H1 (cell line): ENCODE data around the gene C1orf116. TPM values are rescaled to one million over a fixed set of nuclear protein-coding genes. Genes with fewer than 3 reads are reported as not detected.

Source experiments
- CTCF ChIA-PET: fragments of 300-600 bp; sonication (Branson Sonifier 250); formaldehyde crosslinking; loops from one replicate; lab custom pipeline; 2021; ENCODE audit not compliant: partially characterized antibody; lab: Charles Lee
- POLR2A ChIA-PET: fragments of 300-600 bp; sonication (Branson Sonifier 250); formaldehyde crosslinking; loops from one replicate; lab custom pipeline; 2021; ENCODE audit warnings: inconsistent platforms; ENCODE audit not compliant: partially characterized antibody; lab: Charles Lee
- DNase-seq, 2 experiments: peaks; one replicate each; pipeline versions ENCODE4 v3.0.0 to v3.0.0-alpha.2; 2010 to 2022; ENCODE audit warnings: low spot score in 2 of 2, low read depth in 1 of 2, mixed read lengths in 1 of 2
- FAIRE-seq: peaks from 2 replicates; lab custom pipeline; 2011; peaks lifted over from hg19 to GRCh38; lab: Jason Lieb, UNC
- H2AFZ ChIP-seq: 2 replicates; pipeline ENCODE4 v1.8.1; 2012; ENCODE audit warnings: low read length, inconsistent platforms
- H2AK5ac ChIP-seq: 2 replicates; pipeline ENCODE4 v1.6.1; 2013; ENCODE audit warnings: low read depth, low read length
- H2BK120ac ChIP-seq: replicated peaks from 2 replicates; pipeline ENCODE3; 2013; ENCODE audit warnings: low read depth, low read length, inconsistent platforms
- H2BK12ac ChIP-seq: 2 replicates; pipeline ENCODE4 v1.6.1; 2013; ENCODE audit warnings: low read depth, low read length
- H2BK15ac ChIP-seq: 2 replicates; pipeline ENCODE4 v1.6.1; 2013; ENCODE audit warnings: low read length
- H2BK20ac ChIP-seq: 2 replicates; pipeline ENCODE4 v1.6.1; 2013; ENCODE audit warnings: low read length
- H2BK5ac ChIP-seq: 2 replicates; pipeline ENCODE4 v1.6.1; 2013; ENCODE audit warnings: low read depth, low read length
- H3K14ac ChIP-seq: 2 replicates; pipeline ENCODE4 v1.6.1; 2013; ENCODE audit warnings: inconsistent platforms; ENCODE audit not compliant: insufficient read length
- H3K18ac ChIP-seq: 2 replicates; pipeline ENCODE4 v1.6.1; 2013; ENCODE audit warnings: low read length; ENCODE audit errors: extremely low read depth
- H3K23ac ChIP-seq: 2 replicates; pipeline ENCODE4 v1.6.1; 2013; ENCODE audit warnings: inconsistent platforms; ENCODE audit not compliant: insufficient read length
- H3K23me2 ChIP-seq: 2 replicates; pipeline ENCODE4 v1.6.1; 2013; ENCODE audit warnings: low read depth, low read length
- H3K27ac ChIP-seq: 2 replicates; pipeline ENCODE4 v1.6.1; 2011; ENCODE audit warnings: low read depth, low read length, inconsistent platforms
- H3K27me3 ChIP-seq, 4 experiments: replicated peaks in 1 of 4; 1 replicate in 1 of 4; 2 replicates in 3 of 4; pipeline versions ENCODE4 v1.6.1 to v1.8.1; 2011 to 2013; ENCODE audit warnings: low read length in 3 of 4, mild to moderate bottlenecking in 3 of 4, inconsistent platforms in 2 of 4, mixed read lengths in 2 of 4, moderate library complexity in 1 of 4; ENCODE audit not compliant: control insufficient read depth in 3 of 4, insufficient read depth in 3 of 4; ENCODE audit errors: extremely low read depth in 1 of 4
- H3K36me3 ChIP-seq, 4 experiments: 2 replicates each; pipeline versions ENCODE4 v1.6.1 to v1.8.1; 2011 to 2013; ENCODE audit warnings: mild to moderate bottlenecking in 4 of 4, low read length in 3 of 4, moderate library complexity in 2 of 4, control low read depth in 1 of 4, inconsistent platforms in 1 of 4; ENCODE audit not compliant: insufficient read depth in 4 of 4, control insufficient read depth in 2 of 4
- H3K4ac ChIP-seq: replicated peaks from 2 replicates; pipeline ENCODE3; 2013; ENCODE audit warnings: low read length, low read depth, mixed read lengths, inconsistent platforms; ENCODE audit not compliant: insufficient read length
- H3K4me1 ChIP-seq, 4 experiments: replicated peaks in 1 of 4; 1 replicate in 1 of 4; 2 replicates in 3 of 4; pipeline versions ENCODE4 v1.6.1 to v1.8.1; 2011 to 2013; ENCODE audit warnings: low read length in 3 of 4, inconsistent platforms in 2 of 4, mixed read lengths in 1 of 4; ENCODE audit not compliant: insufficient read depth in 4 of 4, control insufficient read depth in 3 of 4
- H3K4me2 ChIP-seq, 2 experiments: 2 replicates each; pipeline versions ENCODE4 v1.6.1 to v1.8.1; 2011 to 2013; ENCODE audit warnings: low read depth in 2 of 2, low read length in 2 of 2, control low read depth in 1 of 2, inconsistent platforms in 1 of 2, mild to moderate bottlenecking in 1 of 2; ENCODE audit not compliant: insufficient read depth in 1 of 2
- H3K4me3 ChIP-seq, 4 experiments: fragments of 200-600, 300-600 bp in 1 of 4; sonication (generic), shearing (Covaris generic), sonication (Bioruptor Twin) in 1 of 4; 2 replicates each; pipeline versions ENCODE4 v1.5.1 to v1.8.1; 2011 to 2016; ENCODE audit warnings: low read length in 4 of 4, low read depth in 3 of 4, control low read depth in 2 of 4, inconsistent platforms in 2 of 4, mild to moderate bottlenecking in 2 of 4, mixed read lengths in 1 of 4, moderate library complexity in 1 of 4; ENCODE audit not compliant: insufficient read depth in 2 of 4; ENCODE audit errors: extremely low read depth in 1 of 4
- H3K56ac ChIP-seq: replicated peaks from 2 replicates; pipeline ENCODE3; 2013; ENCODE audit warnings: low read depth, mild to moderate bottlenecking, mixed read lengths, low read length, inconsistent platforms; ENCODE audit not compliant: insufficient read length
- H3K79me1 ChIP-seq: 2 replicates; pipeline ENCODE4 v1.6.1; 2013; ENCODE audit warnings: low read depth, low read length, control low read depth
- H3K79me2 ChIP-seq, 2 experiments: 2 replicates each; pipeline versions ENCODE4 v1.6.1 to v1.8.1; 2012 to 2013; ENCODE audit warnings: low read length in 2 of 2, mild to moderate bottlenecking in 2 of 2, inconsistent platforms in 1 of 2; ENCODE audit not compliant: insufficient read depth in 2 of 2, control insufficient read depth in 1 of 2
- H3K9ac ChIP-seq, 4 experiments: replicated peaks in 1 of 4; 1 replicate in 1 of 4; 2 replicates in 3 of 4; pipeline versions ENCODE4 v1.6.1 to v1.8.1; 2011 to 2013; ENCODE audit warnings: low read depth in 3 of 4, low read length in 3 of 4, control low read depth in 2 of 4, mild to moderate bottlenecking in 2 of 4, moderate library complexity in 2 of 4, inconsistent platforms in 1 of 4; ENCODE audit errors: extremely low read depth in 1 of 4
- H3K9me3 ChIP-seq, 2 experiments: 2 replicates each; pipeline versions ENCODE4 v1.6.1 to v1.8.1; 2012 to 2013; ENCODE audit warnings: mild to moderate bottlenecking in 2 of 2, moderate library complexity in 2 of 2, control low read depth in 1 of 2, inconsistent platforms in 1 of 2, low read depth in 1 of 2, low read length in 1 of 2, mixed read lengths in 1 of 2; ENCODE audit not compliant: insufficient read depth in 2 of 2
- H4K20me1 ChIP-seq, 2 experiments: replicated peaks in 1 of 2; 2 replicates each; pipeline versions ENCODE3 to v1.8.1; 2011 to 2013; ENCODE audit warnings: inconsistent platforms in 2 of 2, low read length in 2 of 2, mild to moderate bottlenecking in 1 of 2; ENCODE audit not compliant: insufficient read depth in 2 of 2, control insufficient read depth in 1 of 2
- H4K5ac ChIP-seq: 2 replicates; pipeline ENCODE4 v1.6.1; 2013; ENCODE audit warnings: low read length, low read depth, mixed read lengths, inconsistent platforms; ENCODE audit not compliant: insufficient read length
- H4K8ac ChIP-seq: 2 replicates; pipeline ENCODE4 v1.8.0; 2013; ENCODE audit warnings: mild to moderate bottlenecking, moderate library complexity, low read length, inconsistent platforms; ENCODE audit not compliant: insufficient read depth; ENCODE audit errors: extremely low read depth
- H4K91ac ChIP-seq: replicated peaks from 2 replicates; pipeline ENCODE3; 2013; ENCODE audit warnings: low read length, mixed read lengths, inconsistent platforms; ENCODE audit not compliant: insufficient read length
- TAF7 ChIP-seq: optimal IDR thresholded peaks from 2 replicates; pipeline ENCODE3; 2011; ENCODE audit warnings: low read depth, mild to moderate bottlenecking, inconsistent platforms, low read length, moderate library complexity, borderline replicate concordance
- WGBS, 2 experiments: shearing (Covaris generic) in 1 of 2; methylation state at CpG; one replicate each; pipeline versions ENCODE4 v1.1.6 to v1.1.7; 2013 to 2015; ENCODE audit warnings: low lambda C conversion rate in 2 of 2, mixed read lengths in 2 of 2, inconsistent platforms in 1 of 2, low coverage in 1 of 2, missing lambda C conversion rate in 1 of 2; ENCODE audit not compliant: insufficient replicate concordance in 2 of 2, insufficient coverage in 1 of 2, insufficient read length in 1 of 2; ENCODE audit errors: extremely low coverage in 1 of 2, missing lambda C conversion rate in 1 of 2; 5-methylcytosine and 5-hydroxymethylcytosine counted together
- polyA plus RNA-seq, 7 experiments: library from polyadenylated mRNA; depleted of rRNA in 3 of 7; stranded (reverse) in 5 of 7; unstranded in 2 of 7; fragments of >200 nt in 5 of 7; fragments of 200-250 nt in 2 of 7; gene quantifications; 1 replicate in 5 of 7; 2 replicates in 1 of 7; 4 replicates in 1 of 7; pipeline versions ENCODE4 v1.2.1 to v1.2.3, GENCODE V29; 2011 to 2013; ENCODE audit warnings: missing spikeins in 2 of 7, mixed read lengths in 2 of 7
- total RNA-seq: library from RNA; stranded (reverse); fragmentation: NEBNext Ultra II Directional; extraction: Animal tissue kit (Norgen Biotek cat#: 25700); gene quantifications from 2 replicates; pipeline ENCODE4 v1.2.1, GENCODE V29; 2021

Gene C1orf116
- total and polyA plus RNA-seq, 2 of the 8 experiments (the other 6 are each of a cell fraction or from before 2014, with no cell fraction given), result 2.2 to 3.9 TPM

- POLR2A ChIA-PET, result interaction anchor here (1.0 to 1.2 kb wide), 2 partner anchors 19 to 70 kb away, joined by 3 read pairs; no protein-coding TSS in a partner anchor
- 88% methylated on average over 11 of the region's 11 CpGs; no CpG with 5 or more reads in 1 of the 2 experiments for WGBS, 2 experiments
These were observed 46.1 kb upstream of the C1orf116 start for GRCh38 chr1:207078578-207079132.

More at GRCh38 chr1:207078578-207079132, 46.1 kb upstream of the C1orf116 start:
- H2BK20ac ChIP-seq, result no peak overlapping the region
- no peak overlapping the region for H2BK5ac ChIP-seq
- no peak overlapping the region for H3K4me3 ChIP-seq
- no peak overlapping the region for H4K91ac ChIP-seq
- H3K56ac ChIP-seq, result no peak overlapping the region
- H3K4me1 ChIP-seq, result no peaks in the 10 kb centered on the region
- H4K20me1 ChIP-seq, result no peaks in the 10 kb centered on the region
- CTCF ChIA-PET, result interaction anchor here (0.6 to 2.6 kb wide), 23 partner anchors 9 to 594 kb away, joined by 3 to 12 read pairs (median 3); partner anchors contain the start of genes C4BPB and PFKFB2
- no peak overlapping the region; a peak in 1 of 7 replicates for H3K9ac ChIP-seq
- no peak overlapping the region for H3K23ac ChIP-seq
- H3K27ac ChIP-seq, result no peak overlapping the region
- no peak for TF ChIP-seq TAF7
- TF ChIP-seq, all 59 proteins: peak for 0
- Histone ChIP-seq H3K79me1 (no peaks in the 10 kb centered on the region), H3K9me3 (no peaks in the 10 kb centered on the region), H3K23me2 (no peaks in the 10 kb centered on the region), H3K27me3 (no peaks in the 10 kb centered on the region), H2BK120ac (no peak overlapping the region), H3K4me2 (no peak overlapping the region), H3K4ac (no peak overlapping the region), H2AFZ (no peak overlapping the region), H2BK15ac (no peak overlapping the region), H2BK12ac (no peak overlapping the region; the same call in 1 of the 2 replicates), H2AK5ac (peak overlapping the region; percentile 47; the same call in 1 of the 2 replicates), H3K36me3 (peaks cover 0 to 4% (median 0%) of the 10 kb centered on the region in 4 experiments; a peak in 1 of 8 replicates), H4K5ac (no peak overlapping the region), H4K8ac (no peak overlapping the region), H3K18ac (no peak overlapping the region), H3K14ac (no peak overlapping the region), H3K79me2 (no peaks in the 10 kb centered on the region)
- FAIRE-seq, result no peak
- no peak for DNase-seq
